ENCODE measurements around the gene DPF1. TPM values are rescaled to one million over a fixed set of nuclear protein-coding genes. Genes with fewer than 3 reads are reported as not detected.
"Not testable (repeated sequence)": the region's sequence is repeated elsewhere in the genome, so short reads cannot be mapped to it uniquely, and the experiment has no call there.

Gene DPF1
- total RNA-seq, 1 donor from 2014 or later: 2.2 TPM

DNA sequence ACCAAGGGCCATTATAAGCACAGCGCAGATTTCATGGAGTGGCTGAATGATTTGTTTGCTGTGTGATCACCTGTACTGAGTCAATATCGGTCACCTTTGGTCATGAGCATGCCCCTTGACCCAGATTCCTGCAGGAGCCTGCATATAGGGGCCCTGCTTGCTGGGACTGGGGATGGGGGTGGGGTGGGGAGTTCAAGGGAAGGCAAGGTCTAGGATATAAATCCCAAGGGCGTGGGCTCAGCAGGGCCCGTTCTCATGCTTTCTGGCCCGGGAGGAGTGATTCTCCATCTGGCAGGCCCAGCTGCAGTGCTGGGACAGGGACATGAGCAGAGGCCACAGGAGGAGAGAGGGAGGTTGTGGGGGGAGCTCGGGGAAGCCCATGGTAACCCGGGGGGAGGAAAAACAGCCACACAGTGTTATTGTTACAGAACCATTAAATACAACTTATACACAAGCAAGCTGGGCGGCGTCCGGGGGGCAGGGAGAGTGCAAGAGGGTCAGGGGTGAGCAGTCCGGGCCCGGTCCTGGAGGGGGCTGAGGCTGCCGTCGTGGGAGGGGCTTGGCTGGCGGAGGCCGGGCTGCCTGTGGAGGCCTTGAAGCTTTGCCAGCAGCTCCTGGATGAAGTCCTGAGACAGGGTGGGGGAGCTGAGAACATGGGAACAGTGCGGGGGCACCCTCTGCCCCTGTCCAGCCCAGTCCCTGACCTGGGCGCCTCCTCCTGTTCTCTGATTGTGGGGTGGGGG, 27.0 kb upstream of the DPF1 start:
- DNase-seq (ENCODE audit: low spot score): peak; percentile 83

DNA sequence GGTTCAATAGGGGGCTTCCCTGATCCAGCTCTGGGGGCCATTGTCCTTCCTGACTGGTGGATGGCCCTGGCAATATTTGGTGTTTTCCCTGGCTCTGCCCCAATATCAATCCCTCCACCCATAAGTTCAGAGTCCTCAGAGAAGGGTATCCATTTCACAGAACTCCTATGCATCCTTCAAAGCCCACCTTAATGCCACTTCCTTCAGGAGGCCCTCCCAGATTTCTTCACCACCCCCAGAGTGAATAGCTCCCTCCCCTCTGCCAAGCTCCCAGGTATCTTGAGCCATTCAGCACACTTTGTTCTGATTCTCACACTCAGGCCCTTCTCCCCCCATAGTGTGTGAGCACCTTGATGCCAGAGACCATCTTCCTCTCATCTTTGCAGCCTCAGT, 26.4 kb upstream of the DPF1 start:
- DNase-seq (ENCODE audit: low spot score): no peak

DNA sequence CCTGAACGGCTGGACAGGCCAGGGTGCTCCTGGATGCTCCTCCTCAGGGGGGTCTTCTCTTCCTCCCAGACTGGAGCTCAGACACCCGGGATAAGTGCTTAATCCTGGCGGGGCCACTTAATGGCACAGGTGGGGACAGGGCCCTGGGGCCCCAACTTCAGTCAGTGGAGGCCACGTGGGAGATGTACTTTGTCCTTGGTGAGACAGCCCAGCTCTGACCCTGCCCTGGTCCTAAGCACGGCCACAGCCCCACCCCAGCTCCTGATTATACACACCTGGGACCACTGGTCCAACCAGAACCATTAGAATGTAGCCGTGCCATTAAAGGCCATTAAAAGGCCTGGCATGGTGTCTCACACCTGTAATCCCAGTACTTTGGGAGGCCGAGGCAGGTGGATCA, 24.4 kb upstream of the DPF1 start:
- no peak for DNase-seq (ENCODE audit: low spot score)

GRCh38 chr19:38247734-38248268, 23.8 kb upstream of the DPF1 start:
- no peak for DNase-seq (ENCODE audit: low spot score)

GRCh38 chr19:38247126-38247525, 23.1 kb upstream of the DPF1 start:
- DNase-seq (ENCODE audit: low spot score): no peak

DNA sequence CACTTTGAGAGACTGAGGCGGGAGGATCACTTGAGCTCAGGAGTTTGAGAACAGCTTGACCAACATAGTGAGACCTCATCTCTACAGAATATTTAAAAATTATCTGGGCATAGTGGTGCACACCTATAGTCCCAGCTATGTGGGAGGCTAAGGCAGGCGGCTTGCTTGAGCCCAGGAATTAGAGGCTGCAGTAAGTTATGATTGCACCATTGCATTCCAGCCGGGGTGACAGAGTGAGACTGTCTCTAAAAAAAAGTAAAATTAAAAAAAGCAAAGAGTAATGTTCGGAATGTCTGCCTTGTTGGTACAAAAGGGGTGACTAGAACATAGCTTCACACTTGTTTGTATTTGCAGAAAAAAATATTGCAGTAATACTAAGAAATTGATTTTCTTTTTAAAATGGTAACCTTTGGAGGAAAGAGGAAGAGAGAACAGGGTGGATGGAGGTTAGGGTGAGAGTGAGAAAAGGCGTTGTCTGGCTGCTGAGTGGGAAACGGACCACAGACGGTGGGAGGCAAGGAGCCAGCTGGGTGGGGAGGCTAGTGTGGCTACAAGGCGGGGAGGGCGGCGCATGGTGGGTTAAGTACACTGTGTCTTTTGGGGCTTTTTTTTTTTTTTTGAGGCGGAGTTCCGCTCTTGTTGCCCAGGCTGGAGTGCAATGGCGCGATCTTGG, 21.9 kb upstream of the DPF1 start:
- no peak for DNase-seq (ENCODE audit: low spot score)

DNA sequence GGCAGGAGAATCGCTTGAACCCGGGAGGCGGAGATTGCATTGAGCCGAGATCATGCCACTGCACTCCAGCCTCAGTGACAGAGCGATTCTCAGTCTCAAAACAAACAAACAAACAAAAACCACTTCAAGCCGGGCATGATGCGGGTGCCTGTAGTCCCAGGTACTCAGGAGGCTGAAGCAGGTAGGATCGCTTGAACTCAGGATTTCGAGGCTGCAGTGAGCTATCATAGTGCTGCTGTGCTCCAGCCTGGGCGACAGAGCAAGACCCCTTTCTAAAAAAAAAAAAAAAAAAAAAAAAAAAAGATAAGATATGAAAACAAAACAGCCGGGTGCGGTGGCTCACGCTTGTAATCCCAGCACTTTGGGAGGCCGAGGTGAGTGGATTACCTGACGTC, 19.3 kb upstream of the DPF1 start:
- no peak for DNase-seq (ENCODE audit: low spot score)

DNA sequence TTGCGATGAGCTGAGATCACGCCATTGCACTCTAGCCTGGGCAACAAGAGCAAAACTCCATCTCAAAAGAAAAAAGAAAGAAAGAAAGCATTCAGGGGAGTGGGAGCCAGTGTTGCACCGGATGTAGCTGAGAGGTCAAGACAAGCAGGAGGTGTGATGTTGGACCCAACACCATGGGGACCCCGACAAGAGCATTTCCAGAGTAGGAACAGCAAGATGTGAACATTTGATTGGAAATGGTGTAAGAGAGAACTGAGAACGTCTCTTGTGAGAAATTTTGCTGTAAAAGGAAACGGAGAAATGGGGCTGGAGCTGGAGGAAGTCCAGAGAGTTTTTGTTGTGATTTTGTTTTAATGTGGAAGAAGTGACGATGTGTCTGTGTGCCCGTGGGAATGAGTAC, 15.8 kb upstream of the DPF1 start:
- no peak for DNase-seq (ENCODE audit: low spot score)

GRCh38 chr19:38234615-38235014, 10.6 kb upstream of the DPF1 start:
- DNase-seq (ENCODE audit: low spot score): no peak

DNA sequence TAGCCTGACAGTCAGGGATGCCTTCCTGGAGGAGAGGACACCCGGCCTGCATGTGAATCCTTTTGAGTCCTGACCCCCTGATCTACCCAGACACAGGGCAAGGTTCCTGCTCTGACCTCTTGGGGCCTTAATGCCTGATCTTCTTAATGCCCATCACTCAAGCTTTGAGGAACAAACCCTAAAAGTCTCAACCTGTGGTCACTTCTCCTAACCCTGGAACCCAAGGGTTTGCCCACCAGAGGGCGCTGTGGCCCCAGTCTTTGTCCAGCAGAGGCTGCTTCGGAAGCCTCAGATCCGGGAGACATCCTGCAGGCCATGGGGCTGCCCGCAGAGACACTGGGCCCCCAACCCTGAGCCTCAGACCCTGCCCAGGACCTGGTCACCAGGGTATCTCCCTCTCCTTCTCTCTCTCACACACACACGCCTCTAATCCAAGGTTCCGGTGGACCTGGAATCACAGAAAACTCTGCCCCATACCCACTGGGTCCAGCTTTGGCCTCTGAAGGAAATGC, 9.8 kb upstream of the DPF1 start:
- peak; percentile 73 for DNase-seq (ENCODE audit: low spot score)

GRCh38 chr19:38231918-38232317, 7.9 kb upstream of the DPF1 start:
- no peak for DNase-seq (ENCODE audit: low spot score)

- not testable (repeated sequence) for DNase-seq (ENCODE audit: low spot score)
Measured at GRCh38 chr19:38230506-38231133, 6.6 kb upstream of the DPF1 start.

DNA sequence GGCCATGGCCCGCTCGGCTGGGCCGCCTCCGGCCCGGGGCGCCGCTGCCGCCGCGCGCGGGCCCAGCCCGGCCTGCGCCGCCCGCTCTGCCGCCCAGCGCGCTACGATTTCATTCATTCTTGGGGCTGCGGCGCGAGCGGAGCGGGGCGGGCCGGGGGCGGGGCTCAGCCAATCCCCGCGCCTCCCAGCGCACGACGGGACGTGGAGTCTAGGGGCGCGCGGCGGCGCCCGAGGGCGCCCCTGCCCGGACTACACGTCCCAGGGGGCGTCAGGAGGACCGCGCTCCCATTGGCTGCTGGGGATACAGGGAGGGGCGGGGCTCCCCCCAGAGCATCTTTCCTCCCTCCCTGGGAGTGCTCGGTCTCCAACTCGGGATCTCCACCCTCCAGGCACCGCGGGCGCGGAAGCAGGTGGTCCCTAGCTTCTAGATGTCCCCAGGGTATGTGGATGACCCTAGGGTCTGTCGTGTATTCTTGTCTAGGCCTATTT, 5.6 kb upstream of the DPF1 start:
- DNase-seq (ENCODE audit: low spot score): peak; percentile 90

DNA sequence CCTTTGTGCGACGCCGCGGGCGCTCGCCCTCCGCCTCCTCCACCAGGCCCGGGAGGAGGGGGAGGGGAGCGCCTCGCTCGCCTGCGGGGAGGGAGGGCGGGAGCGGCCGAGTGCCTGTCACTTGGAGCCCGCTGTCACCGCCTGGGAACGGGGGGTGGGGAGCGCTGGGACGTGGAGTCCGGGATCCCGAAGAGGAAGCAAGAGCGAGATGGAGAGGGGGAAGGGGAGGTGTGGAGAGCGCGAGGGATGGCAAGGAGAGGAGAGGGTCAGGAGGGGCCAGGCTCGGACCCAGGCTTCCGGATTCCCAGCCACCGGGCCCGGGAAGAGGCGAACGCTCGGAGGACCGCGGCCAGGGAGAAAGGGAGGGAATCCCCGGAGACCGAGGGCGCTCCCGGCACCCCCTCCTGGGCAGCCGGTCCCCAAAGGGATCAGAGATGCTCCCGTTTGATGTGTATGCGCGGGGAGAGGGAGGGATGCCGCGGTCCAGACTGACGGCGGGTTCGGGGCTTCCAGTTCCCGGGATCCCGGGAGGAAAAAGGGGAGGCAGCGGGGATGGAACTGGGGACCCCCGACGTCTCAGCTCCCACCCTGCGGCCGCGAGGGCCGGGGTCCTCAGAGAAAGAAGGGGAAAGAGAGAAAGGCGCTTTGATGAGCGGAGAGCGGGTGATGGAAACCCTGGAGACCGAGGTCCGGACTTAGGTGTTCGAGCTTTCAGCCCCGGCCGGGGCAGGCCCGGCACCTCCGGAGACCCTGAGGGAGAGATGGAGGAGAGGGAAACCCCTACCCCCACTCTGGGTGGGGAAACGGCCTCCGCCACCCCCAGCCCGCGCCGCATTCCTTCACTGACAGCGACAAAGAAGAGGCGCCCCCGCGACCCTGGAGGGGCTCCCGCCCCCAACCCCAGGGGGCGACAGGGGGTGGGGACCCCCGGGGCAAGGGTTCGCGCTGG, 4.7 kb upstream of the DPF1 start:
- no peak for DNase-seq (ENCODE audit: low spot score)

DNA sequence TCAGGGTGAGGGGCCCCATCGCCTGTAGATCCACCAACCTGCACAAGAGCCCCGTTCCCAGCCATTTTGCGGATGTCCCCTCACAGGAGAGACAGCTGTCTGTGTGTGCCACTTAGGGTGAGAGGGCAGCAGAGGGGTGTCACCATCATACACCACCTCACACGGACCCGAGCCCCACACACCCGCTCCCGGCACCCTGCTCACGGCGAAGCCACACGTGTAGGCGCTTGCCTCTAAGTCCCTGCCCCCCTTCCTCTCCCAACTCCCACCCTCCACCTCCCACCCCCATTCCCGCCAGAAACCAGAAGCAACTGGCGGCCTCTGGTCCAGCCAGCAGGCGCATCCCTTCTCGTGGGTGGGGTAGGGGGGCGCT, 4.0 kb upstream of the DPF1 start:
- no peak for DNase-seq (ENCODE audit: low spot score)

DNA sequence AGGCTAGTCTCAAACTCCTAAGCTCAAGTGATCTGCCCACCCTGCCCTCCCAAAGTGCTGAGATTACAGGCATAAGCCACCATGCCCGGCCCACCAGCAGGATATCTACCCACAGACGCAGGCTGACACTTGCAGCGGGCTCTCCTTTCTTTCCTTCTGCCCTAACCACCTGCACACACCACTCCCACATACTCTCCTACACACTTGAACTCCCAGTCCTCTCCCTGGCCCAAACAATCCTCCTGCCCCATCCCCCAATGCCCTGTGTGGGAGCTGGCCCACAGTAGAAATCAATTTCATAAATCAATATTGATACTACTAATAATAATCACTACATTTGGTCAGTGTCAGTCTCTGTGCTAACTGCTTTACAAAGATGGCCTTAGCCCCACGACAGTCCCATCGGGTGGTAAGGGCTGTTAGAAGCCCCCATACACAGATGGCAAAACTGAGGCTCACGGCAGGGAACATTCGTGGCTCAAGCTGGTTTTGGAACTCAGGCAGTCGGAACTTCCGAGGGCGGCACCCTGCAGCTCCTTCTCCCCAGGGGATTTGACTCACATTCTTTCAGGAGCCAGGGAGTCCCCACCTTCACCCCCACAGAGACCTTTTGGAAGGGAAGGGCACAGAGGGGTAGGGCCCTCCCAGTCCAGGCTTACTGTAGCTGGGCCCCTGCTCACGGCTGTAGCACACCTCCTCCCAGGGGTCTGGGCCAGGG, 3.4 kb upstream of the DPF1 start:
- no peak for DNase-seq (ENCODE audit: low spot score)

DNA sequence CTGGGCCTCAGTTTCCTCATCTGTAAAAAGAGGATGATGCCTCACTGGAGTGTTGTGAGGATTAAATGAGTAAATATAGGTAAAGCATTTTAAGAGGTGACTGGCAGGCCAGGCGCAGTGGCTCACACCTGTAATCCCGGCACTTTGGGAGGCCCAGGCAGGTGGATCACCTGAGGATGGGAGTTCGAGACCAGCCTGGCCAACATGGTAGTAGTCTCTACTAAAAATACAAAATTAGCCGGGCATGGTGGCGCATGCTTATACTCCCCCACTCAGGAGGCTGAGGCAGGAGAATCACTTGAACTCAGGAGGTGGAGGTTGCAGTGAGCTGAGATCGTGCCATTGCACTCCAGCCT, 819 bp upstream of the DPF1 start:
- not testable (repeated sequence) for DNase-seq (ENCODE audit: low spot score)

- no peak for DNase-seq (ENCODE audit: low spot score)
Measured at GRCh38 chr19:38223617-38224013, 407 bp downstream of the DPF1 start.

DNA sequence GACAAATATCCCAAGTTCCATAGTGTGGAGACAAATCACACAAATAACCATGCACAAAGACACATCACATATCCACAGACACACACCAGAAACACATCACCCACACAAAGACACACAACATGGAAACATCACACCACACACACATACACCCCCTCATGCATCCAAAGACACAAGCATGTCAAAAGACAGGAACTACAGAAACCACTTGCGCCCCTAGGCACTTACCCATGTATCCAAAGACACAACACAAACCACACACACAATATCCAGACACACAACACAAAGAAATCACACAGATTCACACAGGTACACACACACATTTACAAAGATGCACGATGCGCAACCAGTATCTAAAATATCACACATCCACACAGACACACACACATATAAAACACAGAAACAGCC, 901 bp downstream of the DPF1 start:
- DNase-seq (ENCODE audit: low spot score): no peak

All from umbilical cord (tissue), 2 donors.